DLD1 (cell line): ENCODE data around the gene KCNQ5.

Experiments used
- in situ Hi-C: cut with HindIII; loops from 2 replicates; pipeline ENCODE4 v1.10.0; 2017; ENCODE audit warnings: low sequenced_read_pairs

The KCNQ5 gene

GRCh38 chr6:72788188-72788587 is 166.3 kb downstream of the KCNQ5 start:
- in situ Hi-C loops, result no loop called here

GRCh38 chr6:72789145-72789544 is 167.3 kb downstream of the KCNQ5 start:
- in situ Hi-C loops, result no loop called here

DNA sequence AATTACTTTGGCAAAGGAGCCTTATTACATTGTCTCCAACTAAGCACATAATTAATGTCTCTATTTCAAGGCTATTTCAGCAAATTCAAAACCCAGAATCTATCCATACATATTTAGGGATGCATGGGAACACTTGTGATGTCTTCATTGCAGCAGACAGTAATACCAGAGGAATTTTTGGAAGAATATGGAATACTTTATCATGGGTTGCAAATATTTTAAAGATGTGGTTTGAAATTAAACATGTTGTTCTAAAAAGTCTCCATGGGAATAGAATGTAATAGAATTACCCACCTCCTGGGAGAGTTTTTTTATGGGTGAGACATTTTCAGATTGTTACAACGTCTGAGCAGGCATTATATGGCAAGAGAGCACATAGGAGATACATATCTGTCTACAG is 170.8 kb downstream of the KCNQ5 start:
- in situ Hi-C loops, result no loop called here

- in situ Hi-C loops, result no loop called here
Observed at GRCh38 chr6:72793641-72794395, 172.0 kb downstream of the KCNQ5 start.

- in situ Hi-C loops, result no loop called here
Observed at GRCh38 chr6:72798196-72798595, 176.3 kb downstream of the KCNQ5 start.

DNA sequence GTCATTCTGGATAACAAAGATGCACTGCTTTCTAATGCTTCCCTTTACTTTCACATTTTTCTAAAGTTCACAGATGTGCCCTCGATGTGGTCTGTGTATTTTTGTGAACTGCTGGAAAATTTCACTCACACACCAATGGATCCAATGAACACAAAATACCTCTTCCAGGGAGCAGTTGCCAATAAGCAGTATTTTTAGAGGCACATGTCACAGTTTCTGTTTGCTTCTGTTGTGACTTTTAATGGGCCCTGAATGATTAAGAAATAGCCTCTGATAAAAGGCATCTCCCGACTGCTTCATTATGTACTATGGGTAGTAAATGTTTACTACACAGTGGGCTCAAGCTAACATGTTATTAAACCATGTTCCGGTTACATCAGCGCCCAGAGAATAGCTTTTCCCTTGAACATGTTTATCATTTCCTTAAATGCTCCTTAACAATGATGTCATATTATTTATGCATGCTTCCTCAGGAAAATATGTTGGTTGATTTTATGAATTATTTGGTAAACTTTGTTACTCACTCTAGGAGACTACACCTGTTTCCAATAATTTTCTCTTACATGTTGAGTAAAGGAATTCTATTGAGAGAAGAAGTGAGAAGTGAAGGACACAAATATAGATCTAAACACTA is 188.0 kb downstream of the KCNQ5 start:
- in situ Hi-C loops, result no loop called here

GRCh38 chr6:72810571-72811280 is 188.9 kb downstream of the KCNQ5 start:
- in situ Hi-C loops, result no loop called here

GRCh38 chr6:72811971-72812421 is 190.1 kb downstream of the KCNQ5 start:
- in situ Hi-C loops, result no loop called here

DNA sequence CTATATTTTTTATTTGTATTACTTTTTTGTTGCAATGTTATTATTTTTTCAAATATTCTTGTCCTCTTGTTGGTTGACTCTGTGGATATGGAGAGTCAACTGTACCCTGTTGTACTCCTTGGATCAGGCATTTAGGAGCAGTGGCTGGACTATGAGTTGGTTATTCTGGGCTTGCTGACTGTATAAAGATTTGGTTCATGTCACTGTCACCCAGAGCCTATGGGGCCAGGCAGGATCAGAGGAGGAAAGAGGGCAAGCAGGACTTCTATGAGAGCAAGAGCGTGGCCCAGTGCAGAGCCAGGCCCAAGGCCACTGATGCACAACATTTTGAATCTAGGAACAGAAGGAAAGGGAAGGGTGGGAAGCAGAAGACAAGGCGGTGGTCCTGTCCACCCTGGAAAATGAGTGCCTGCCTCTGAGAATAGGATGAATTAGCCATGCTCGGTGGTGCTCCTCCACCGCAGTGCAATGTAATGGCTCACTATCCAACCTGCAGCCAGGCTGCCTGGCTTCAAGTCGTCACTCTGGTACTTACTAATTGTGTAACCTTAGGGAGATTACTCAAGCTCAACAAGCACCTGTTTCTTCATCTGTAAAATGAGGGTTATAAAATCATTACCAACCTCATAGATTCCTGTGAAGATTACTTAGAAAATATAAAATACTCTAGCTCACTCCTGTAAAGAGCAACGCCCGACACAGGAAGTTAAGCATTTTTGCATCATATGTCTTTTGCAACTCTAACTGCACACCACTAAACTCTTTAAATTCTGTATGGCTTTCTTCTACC is 192.1 kb downstream of the KCNQ5 start:
- in situ Hi-C loops, result no loop called here

DNA sequence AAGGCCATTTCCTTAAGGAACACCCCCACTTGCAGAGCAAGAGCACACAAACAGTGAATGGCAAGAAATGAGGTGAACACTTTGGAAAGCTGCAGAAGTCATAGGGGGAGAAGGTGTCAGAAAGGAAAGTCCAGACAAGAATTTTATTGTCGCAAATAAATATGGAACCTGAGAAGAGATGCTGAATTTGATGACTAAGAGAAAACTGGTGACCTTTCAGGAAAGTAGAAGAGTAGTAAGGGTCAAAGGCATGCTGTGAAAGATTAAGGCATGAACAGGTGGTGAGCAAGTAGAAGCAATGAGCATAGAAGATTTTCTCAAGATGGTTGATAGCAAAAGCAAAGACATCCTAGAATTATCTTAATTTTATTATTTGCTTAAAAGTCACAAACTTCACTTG is 194.2 kb downstream of the KCNQ5 start:
- in situ Hi-C loops, result no loop called here

DNA sequence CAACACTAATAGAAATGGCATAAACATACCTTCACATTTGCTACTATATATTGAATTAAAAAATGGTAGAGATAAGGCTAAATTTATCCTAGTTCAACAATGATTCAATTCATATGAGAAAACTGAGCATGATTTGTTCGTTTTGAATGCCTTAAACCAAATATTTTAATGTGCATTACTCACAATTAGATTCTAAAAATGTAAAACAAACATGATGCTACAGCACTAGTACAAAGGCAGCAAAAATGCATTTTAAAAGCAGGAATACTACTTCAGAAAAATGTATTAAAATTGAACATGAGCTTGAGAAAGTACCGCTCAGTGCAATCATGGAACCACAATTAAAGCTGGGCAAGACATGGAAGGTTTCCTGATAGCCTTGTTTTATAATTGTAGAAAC is 195.3 kb downstream of the KCNQ5 start:
- in situ Hi-C loops, result no loop called here

- in situ Hi-C loops, result no loop called here
Observed at GRCh38 chr6:72819609-72820008, 197.7 kb downstream of the KCNQ5 start.

DNA sequence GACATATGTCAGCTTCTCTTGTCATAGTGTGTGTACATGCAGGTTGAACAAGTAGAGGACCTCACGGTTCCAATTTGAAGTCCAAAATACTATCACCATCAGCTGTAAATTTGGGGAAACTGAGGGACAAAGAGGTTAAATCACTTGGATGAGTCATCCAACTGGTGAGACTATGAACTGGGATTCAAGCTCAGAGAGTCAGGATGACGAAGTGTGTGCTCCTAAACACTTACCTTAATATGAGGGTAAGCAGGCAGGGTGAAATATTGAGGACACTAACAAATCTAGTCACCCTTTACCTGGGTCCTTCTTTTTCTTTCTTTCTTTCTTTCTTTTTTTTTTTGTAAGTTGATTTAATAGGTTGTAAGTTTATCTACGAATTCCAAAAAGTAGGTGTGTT is 198.3 kb downstream of the KCNQ5 start:
- in situ Hi-C loops, result no loop called here

DNA sequence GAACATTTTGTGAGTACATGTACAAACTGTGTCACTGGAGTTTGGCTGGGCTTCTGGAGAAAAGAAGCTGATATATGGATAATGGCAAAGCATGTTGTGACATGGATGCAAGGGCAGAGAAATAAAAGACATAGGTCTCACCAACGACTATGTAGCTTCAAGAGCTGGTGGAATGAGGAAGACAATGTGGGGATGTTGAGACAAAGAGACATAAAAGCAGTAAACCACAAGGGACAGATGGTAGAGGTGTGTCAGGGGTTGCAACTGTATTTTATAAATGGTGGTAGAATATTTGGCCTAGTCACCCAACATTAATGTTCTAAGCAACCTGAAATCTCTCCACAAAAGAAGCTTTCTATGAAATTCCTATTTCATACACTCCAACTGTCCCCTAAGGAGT is 199.0 kb downstream of the KCNQ5 start:
- in situ Hi-C loops, result no loop called here

- in situ Hi-C loops, result no loop called here
Observed at GRCh38 chr6:72822023-72822422, 200.2 kb downstream of the KCNQ5 start.

DNA sequence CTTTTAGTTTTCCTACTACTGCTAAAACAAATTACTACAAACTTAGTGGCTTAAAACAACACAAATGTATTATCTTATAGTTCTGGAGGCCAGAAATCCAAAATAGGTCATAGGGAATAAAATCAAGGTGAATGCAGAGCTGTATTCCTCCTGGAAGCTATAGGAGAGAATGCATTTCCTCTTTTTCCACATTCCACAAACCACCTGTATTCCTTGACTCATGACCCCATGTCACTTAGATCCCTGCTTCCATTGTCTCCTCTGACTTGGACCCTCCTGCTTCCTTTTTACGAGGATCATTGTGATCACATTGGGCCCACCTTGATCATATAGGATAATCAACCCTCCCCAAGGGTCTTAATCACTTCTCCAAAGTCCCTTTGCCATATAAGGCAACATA is 200.8 kb downstream of the KCNQ5 start:
- in situ Hi-C loops, result no loop called here

- in situ Hi-C loops, result no loop called here
Observed at GRCh38 chr6:72824833-72825232, 203.0 kb downstream of the KCNQ5 start.

GRCh38 chr6:72825315-72825911 is 203.5 kb downstream of the KCNQ5 start:
- in situ Hi-C loops, result no loop called here

- in situ Hi-C loops, result no loop called here
Observed at GRCh38 chr6:72826037-72826436, 204.2 kb downstream of the KCNQ5 start.

DNA sequence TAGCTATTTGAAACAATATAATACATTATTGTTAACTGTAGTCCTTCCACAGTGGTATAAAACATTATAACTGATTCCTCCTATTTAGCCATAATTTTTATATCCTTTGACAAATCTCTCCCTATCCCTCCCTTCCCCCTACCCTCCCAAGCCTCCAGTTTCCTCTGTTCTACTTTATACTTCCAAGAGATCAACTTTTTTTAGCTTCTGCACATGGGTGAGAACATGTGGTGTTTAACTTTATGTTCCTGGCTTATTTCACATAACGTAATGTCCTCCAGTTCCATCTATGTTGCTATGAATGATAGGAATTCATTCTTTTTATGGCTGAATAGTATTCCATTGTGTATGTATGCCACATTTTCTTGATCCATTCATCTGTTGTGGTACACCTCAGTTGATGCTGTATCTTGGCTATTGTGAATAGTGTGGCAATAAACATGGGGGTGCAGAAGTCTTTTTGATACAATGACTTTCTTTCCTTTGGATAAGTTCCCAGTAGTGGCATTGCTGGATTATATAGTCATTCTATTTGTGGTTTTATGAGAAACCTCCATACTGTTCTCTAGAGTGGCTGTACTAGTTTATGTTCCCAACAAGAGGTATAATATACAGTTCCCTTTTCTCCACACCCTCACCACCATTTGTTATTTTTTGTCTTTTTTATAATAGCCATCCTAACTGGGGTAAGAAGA is 205.0 kb downstream of the KCNQ5 start:
- in situ Hi-C loops, result no loop called here
